OCI-LY1 (cell line): ENCODE data around the gene EMILIN3.

ENCODE experiments used
- EZH2 ChIP-seq: fragments of 200-600 bp; sonication (generic), shearing (Covaris generic); IDR thresholded peaks from 2 replicates; pipeline ENCODE4 v1.8.0; 2017; ENCODE audit warnings: borderline replicate concordance, mixed run types, mild to moderate bottlenecking, antibody characterized with exemption, low read length, moderate library complexity, mixed read lengths
- TF ChIP-seq, protein P1 (sequence below): fragments of 200-600 bp; sonication (generic), shearing (Covaris generic); IDR thresholded peaks from 2 replicates; pipeline ENCODE4 v1.5.1; 2017; ENCODE audit warnings: mild to moderate bottlenecking, antibody characterized with exemption, low read length, moderate library complexity, mixed read lengths

DNA sequence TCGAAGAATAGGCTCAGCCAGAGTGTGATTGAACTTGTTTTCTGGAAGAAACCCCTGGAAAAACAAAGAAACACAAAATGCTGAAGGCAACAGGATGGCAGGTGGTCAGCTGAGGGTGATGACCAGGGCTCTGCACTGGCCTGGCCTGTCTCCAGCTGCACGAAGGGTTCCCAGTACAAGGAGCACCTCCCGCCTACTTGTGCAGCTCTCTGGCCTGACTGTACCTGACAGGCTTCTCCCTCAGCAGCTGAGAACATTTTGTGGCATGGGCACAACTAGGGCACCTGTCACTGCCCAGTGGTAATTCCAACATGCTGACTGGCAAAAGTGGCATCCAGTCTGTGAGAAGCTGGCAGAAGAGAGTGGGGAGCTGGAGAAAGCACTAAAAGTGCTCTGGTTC is 38.8 kb upstream of the EMILIN3 start:
- TF ChIP-seq, protein P1, sequence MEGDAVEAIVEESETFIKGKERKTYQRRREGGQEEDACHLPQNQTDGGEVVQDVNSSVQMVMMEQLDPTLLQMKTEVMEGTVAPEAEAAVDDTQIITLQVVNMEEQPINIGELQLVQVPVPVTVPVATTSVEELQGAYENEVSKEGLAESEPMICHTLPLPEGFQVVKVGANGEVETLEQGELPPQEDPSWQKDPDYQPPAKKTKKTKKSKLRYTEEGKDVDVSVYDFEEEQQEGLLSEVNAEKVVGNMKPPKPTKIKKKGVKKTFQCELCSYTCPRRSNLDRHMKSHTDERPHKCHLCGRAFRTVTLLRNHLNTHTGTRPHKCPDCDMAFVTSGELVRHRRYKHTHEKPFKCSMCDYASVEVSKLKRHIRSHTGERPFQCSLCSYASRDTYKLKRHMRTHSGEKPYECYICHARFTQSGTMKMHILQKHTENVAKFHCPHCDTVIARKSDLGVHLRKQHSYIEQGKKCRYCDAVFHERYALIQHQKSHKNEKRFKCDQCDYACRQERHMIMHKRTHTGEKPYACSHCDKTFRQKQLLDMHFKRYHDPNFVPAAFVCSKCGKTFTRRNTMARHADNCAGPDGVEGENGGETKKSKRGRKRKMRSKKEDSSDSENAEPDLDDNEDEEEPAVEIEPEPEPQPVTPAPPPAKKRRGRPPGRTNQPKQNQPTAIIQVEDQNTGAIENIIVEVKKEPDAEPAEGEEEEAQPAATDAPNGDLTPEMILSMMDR: no peak
- no peak for TF ChIP-seq EZH2
